Muscle layer of colon (tissue), 2 donors: ENCODE results near the gene TRIM7.

Experiments used
- H3K27ac ChIP-seq: one replicate; pipeline ENCODE4 v1.7.0; 2013; ENCODE audit warnings: low read depth, mild to moderate bottlenecking, low read length, moderate library complexity
- H3K27me3 ChIP-seq, 2 donors: one replicate each; pipeline ENCODE4 v1.7.0; 2013; ENCODE audit warnings: low read length in 2 of 2, mild to moderate bottlenecking in 2 of 2; ENCODE audit not compliant: insufficient read depth in 2 of 2, control insufficient read depth in 1 of 2
- H3K36me3 ChIP-seq: one replicate; pipeline ENCODE4 v1.7.0; 2013; ENCODE audit warnings: mild to moderate bottlenecking, low read length; ENCODE audit not compliant: insufficient read depth
- H3K4me1 ChIP-seq: one replicate; pipeline ENCODE4 v1.7.0; 2013; ENCODE audit warnings: mild to moderate bottlenecking, low read length; ENCODE audit not compliant: insufficient read depth
- H3K4me3 ChIP-seq, 2 donors: one replicate each; pipeline ENCODE4 v1.7.0; 2013; ENCODE audit warnings: low read length in 2 of 2, low read depth in 1 of 2, mild to moderate bottlenecking in 1 of 2, moderate library complexity in 1 of 2
- H3K9ac ChIP-seq: one replicate; pipeline ENCODE4 v1.7.0; 2013; ENCODE audit warnings: low read length
- H3K9me3 ChIP-seq: one replicate; pipeline ENCODE4 v1.7.0; 2013; ENCODE audit warnings: mild to moderate bottlenecking, low read length
- donor health status: abdominal sarcoma.
- donor health status: Adenocarcinoma of cecum.

Gene TRIM7

GRCh38 chr5:181237729-181238385 lies 32.9 kb upstream of the TRIM7 start:
- H3K4me1 ChIP-seq: peaks cover 17% of the 10 kb centered on the region
- H3K4me3 ChIP-seq: no peak overlapping the region
- H3K27ac ChIP-seq: no peak overlapping the region
- peaks cover 82% of the 10 kb centered on the region for H3K36me3 ChIP-seq
- H3K9me3 ChIP-seq: no peaks in the 10 kb centered on the region
- H3K27me3 ChIP-seq: no peaks in the 10 kb centered on the region
- H3K9ac ChIP-seq: no peak overlapping the region

- peaks cover 86% of the 10 kb centered on the region for H3K36me3 ChIP-seq
- no peak overlapping the region for H3K27ac ChIP-seq
- H3K9me3 ChIP-seq: no peaks in the 10 kb centered on the region
- no peak overlapping the region for H3K4me3 ChIP-seq
- peaks cover 10% of the 10 kb centered on the region for H3K4me1 ChIP-seq
- no peaks in the 10 kb centered on the region for H3K27me3 ChIP-seq
- H3K9ac ChIP-seq: no peak overlapping the region
Observed at GRCh38 chr5:181236954-181237641, 32.1 kb upstream of the TRIM7 start.

GRCh38 chr5:181236471-181236870 lies 31.5 kb upstream of the TRIM7 start:
- Histone ChIP-seq H3K27ac (no peak overlapping the region), H3K9ac (no peak overlapping the region), H3K27me3 (no peaks in the 10 kb centered on the region), H3K4me3 (no peak overlapping the region), H3K9me3 (no peaks in the 10 kb centered on the region), H3K4me1 (peaks cover 4% of the 10 kb centered on the region), H3K36me3 (peaks cover 86% of the 10 kb centered on the region)

GRCh38 chr5:181235689-181236366 lies 30.8 kb upstream of the TRIM7 start:
- Histone ChIP-seq H3K27me3 (no peaks in the 10 kb centered on the region), H3K9me3 (no peaks in the 10 kb centered on the region), H3K36me3 (peaks cover 86% of the 10 kb centered on the region), H3K27ac (no peak overlapping the region), H3K4me1 (no peaks in the 10 kb centered on the region), H3K4me3 (no peak overlapping the region), H3K9ac (no peak overlapping the region)

- no peak overlapping the region for H3K27ac ChIP-seq
- H3K9me3 ChIP-seq: no peaks in the 10 kb centered on the region
- H3K36me3 ChIP-seq: peaks cover 86% of the 10 kb centered on the region
- H3K4me1 ChIP-seq: no peaks in the 10 kb centered on the region
- H3K9ac ChIP-seq: no peak overlapping the region
- H3K27me3 ChIP-seq: no peaks in the 10 kb centered on the region
- H3K4me3 ChIP-seq: no peak overlapping the region
Observed at GRCh38 chr5:181235323-181235688, 30.3 kb upstream of the TRIM7 start.

- H3K27ac ChIP-seq: no peak overlapping the region
- no peak overlapping the region for H3K9ac ChIP-seq
- H3K27me3 ChIP-seq: no peaks in the 10 kb centered on the region
- peaks cover 85% of the 10 kb centered on the region for H3K36me3 ChIP-seq
- H3K4me3 ChIP-seq: no peak overlapping the region
- H3K9me3 ChIP-seq: no peaks in the 10 kb centered on the region
- H3K4me1 ChIP-seq: no peaks in the 10 kb centered on the region
Observed at GRCh38 chr5:181234455-181235306, 29.7 kb upstream of the TRIM7 start.

GRCh38 chr5:181233801-181234454 lies 28.9 kb upstream of the TRIM7 start:
- Histone ChIP-seq H3K4me1 (no peaks in the 10 kb centered on the region), H3K9me3 (no peaks in the 10 kb centered on the region), H3K9ac (no peak overlapping the region), H3K36me3 (peaks cover 77% of the 10 kb centered on the region), H3K4me3 (no peak overlapping the region), H3K27ac (no peak overlapping the region), H3K27me3 (no peaks in the 10 kb centered on the region)

GRCh38 chr5:181233088-181233800 lies 28.2 kb upstream of the TRIM7 start:
- Histone ChIP-seq H3K27ac (no peak overlapping the region), H3K36me3 (peaks cover 70% of the 10 kb centered on the region), H3K9ac (no peak overlapping the region), H3K27me3 (no peaks in the 10 kb centered on the region), H3K4me1 (no peaks in the 10 kb centered on the region), H3K9me3 (no peaks in the 10 kb centered on the region), H3K4me3 (no peak overlapping the region)

GRCh38 chr5:181232593-181232992 lies 27.6 kb upstream of the TRIM7 start:
- H3K9ac ChIP-seq: no peak overlapping the region
- no peak overlapping the region for H3K27ac ChIP-seq

GRCh38 chr5:181231432-181231831 lies 26.4 kb upstream of the TRIM7 start:
- H3K4me3 ChIP-seq: no peak overlapping the region
- H3K4me1 ChIP-seq: no peaks in the 10 kb centered on the region
- no peak overlapping the region for H3K9ac ChIP-seq
- H3K36me3 ChIP-seq: peaks cover 52% of the 10 kb centered on the region
- no peaks in the 10 kb centered on the region for H3K9me3 ChIP-seq
- H3K27ac ChIP-seq: no peak overlapping the region
- no peaks in the 10 kb centered on the region for H3K27me3 ChIP-seq

More at GRCh38 chr5:181232593-181232992, 27.6 kb upstream of the TRIM7 start:
- Histone ChIP-seq H3K4me3 (no peak overlapping the region), H3K9me3 (no peaks in the 10 kb centered on the region), H3K4me1 (no peaks in the 10 kb centered on the region), H3K36me3 (peaks cover 64% of the 10 kb centered on the region), H3K27me3 (no peaks in the 10 kb centered on the region)
